ENCODE data around the gene LRP2BP. TPM values are rescaled to one million over a fixed set of nuclear protein-coding genes. Genes with fewer than 3 reads are reported as not detected.

The LRP2BP gene
- total and polyA plus RNA-seq, 3 experiments from 2014 or later, result 0.35 to 0.59 (median 0.42) TPM

- Mint-ChIP-seq H3K9me3 (no peaks in the 10 kb centered on the region), H3K4me3 (no peak overlapping the region), H3K27ac (peak overlapping the region in 4 of 8 donors; percentile 9 to 63 (median 28)), H3K27me3 (no peaks in the 10 kb centered on the region), H3K36me3 (peaks cover 7 to 59% (median 27%) of the 10 kb centered on the region in 3 donors), H3K4me1 (no peaks in the 10 kb centered on the region)
- Histone ChIP-seq H3K4me3 (ENCODE audit: low read length) (no peak overlapping the region), H3K4me1 (ENCODE audit: insufficient read depth, low read length) (no peaks in the 10 kb centered on the region), H3K36me3 (ENCODE audit: insufficient read depth, low read length) (peaks cover 6% of the 10 kb centered on the region), H3K9me3 (ENCODE audit: low read length) (no peaks in the 10 kb centered on the region), H3K27ac (ENCODE audit: low read depth, low read length) (no peak overlapping the region), H3K27me3 (ENCODE audit: insufficient read depth, low read length, poor library complexity, severe bottlenecking) (no peaks in the 10 kb centered on the region)
- POLR2A ChIA-PET, result interaction anchor here (0.7 kb wide), 1 partner anchor 70 kb away, joined by 10 read pairs; no protein-coding TSS in a partner anchor
- no peak for DNase-seq
- CTCF ChIA-PET, result interaction anchor here (1.5 kb wide), 1 partner anchor 21 kb away, joined by 3 read pairs; the partner anchor contains the start of gene UFSP2
These were observed 9.7 kb upstream of the LRP2BP start for GRCh38 chr4:185405296-185405999.

- Mint-ChIP-seq H3K4me1 (peaks cover 0 to 5% (median 0%) of the 10 kb centered on the region in 3 donors), H3K4me3 (no peak overlapping the region), H3K9me3 (no peaks in the 10 kb centered on the region), H3K27ac (peak overlapping the region in 2 of 8 donors; percentile 32 to 35), H3K36me3 (peaks cover 0 to 67% (median 29%) of the 10 kb centered on the region in 3 donors), H3K27me3 (no peaks in the 10 kb centered on the region)
- DNase-seq, result no peak
- ChIA-PET POLR2A (interaction anchor here (0.6 kb wide), 1 partner anchor 49 kb away, joined by 3 read pairs; no protein-coding TSS in a partner anchor), CTCF (interaction anchor here (1.5 kb wide), 1 partner anchor 22 kb away, joined by 3 read pairs; the partner anchor contains the start of gene UFSP2)
- H3K9me3 ChIP-seq (ENCODE audit: low read length), result no peaks in the 10 kb centered on the region
- no peak overlapping the region for H3K27ac ChIP-seq (ENCODE audit: low read depth, low read length)
- no peaks in the 10 kb centered on the region for H3K27me3 ChIP-seq (ENCODE audit: insufficient read depth, low read length, poor library complexity, severe bottlenecking)
- no peak overlapping the region for H3K4me3 ChIP-seq (ENCODE audit: low read length)
- peaks cover 7% of the 10 kb centered on the region for H3K36me3 ChIP-seq (ENCODE audit: insufficient read depth, low read length)
- H3K4me1 ChIP-seq (ENCODE audit: insufficient read depth, low read length), result no peaks in the 10 kb centered on the region
These were observed 8.3 kb upstream of the LRP2BP start for GRCh38 chr4:185404031-185404430.

GRCh38 chr4:185399466-185399865, 3.7 kb upstream of the LRP2BP start:
- H3K27ac Mint-ChIP-seq, result peak overlapping the region in 1 of 8 donors; percentile 46
- CTCF ChIA-PET, result no interaction called here
- DNase-seq, result no peak
- H3K36me3 ChIP-seq (ENCODE audit: insufficient read depth, low read length), result peaks cover 10% of the 10 kb centered on the region
- POLR2A ChIA-PET, result no interaction called here
- H3K4me1 ChIP-seq (ENCODE audit: insufficient read depth, low read length), result peaks cover 10% of the 10 kb centered on the region
- H3K4me1 Mint-ChIP-seq, result peaks cover 18 to 21% (median 19%) of the 10 kb centered on the region in 3 donors
- no peaks in the 10 kb centered on the region for H3K27me3 ChIP-seq (ENCODE audit: insufficient read depth, low read length, poor library complexity, severe bottlenecking)
- no peaks in the 10 kb centered on the region for H3K9me3 Mint-ChIP-seq
- no peaks in the 10 kb centered on the region for H3K9me3 ChIP-seq (ENCODE audit: low read length)
- H3K4me3 Mint-ChIP-seq, result no peak overlapping the region
- no peaks in the 10 kb centered on the region for H3K27me3 Mint-ChIP-seq
- no peak overlapping the region for H3K27ac ChIP-seq (ENCODE audit: low read depth, low read length)
- H3K4me3 ChIP-seq (ENCODE audit: low read length), result no peak overlapping the region
- H3K36me3 Mint-ChIP-seq, result peaks cover 0 to 50% (median 20%) of the 10 kb centered on the region in 3 donors

GRCh38 chr4:185398618-185399017, 2.9 kb upstream of the LRP2BP start:
- Mint-ChIP-seq H3K4me3 (peak overlapping the region in 1 of 7 donors; percentile 73), H3K27me3 (no peaks in the 10 kb centered on the region), H3K27ac (peak overlapping the region in 2 of 8 donors; percentile 22 to 46), H3K36me3 (peaks cover 0 to 47% (median 18%) of the 10 kb centered on the region in 3 donors), H3K9me3 (no peaks in the 10 kb centered on the region), H3K4me1 (peaks cover 24 to 29% (median 27%) of the 10 kb centered on the region in 3 donors)
- CTCF ChIA-PET, result interaction anchor here (0.7 to 3.4 kb wide), 2 partner anchors 27 to 255 kb away, joined by 3 to 19 read pairs; partner anchors contain the start of genes SLC25A4 and UFSP2
- peaks cover 10% of the 10 kb centered on the region for H3K36me3 ChIP-seq (ENCODE audit: insufficient read depth, low read length)
- H3K27ac ChIP-seq (ENCODE audit: low read depth, low read length), result no peak overlapping the region
- POLR2A ChIA-PET, result interaction anchor here (1.3 kb wide), 1 partner anchor 27 kb away, joined by 4 read pairs; the partner anchor contains the start of gene UFSP2
- H3K4me1 ChIP-seq (ENCODE audit: insufficient read depth, low read length), result peaks cover 16% of the 10 kb centered on the region
- DNase-seq, result no peak
- no peaks in the 10 kb centered on the region for H3K27me3 ChIP-seq (ENCODE audit: insufficient read depth, low read length, poor library complexity, severe bottlenecking)
- no peak overlapping the region for H3K4me3 ChIP-seq (ENCODE audit: low read length)
- no peaks in the 10 kb centered on the region for H3K9me3 ChIP-seq (ENCODE audit: low read length)

GRCh38 chr4:185396724-185397385, 1.1 kb upstream of the LRP2BP start, which contains the start of gene ANKRD37:
Gene ANKRD37 (plus strand): TSS chr4:185396841. CDS start chr4:185396924, 83 bp downstream.
- Histone ChIP-seq H3K36me3 (ENCODE audit: insufficient read depth, low read length) (peaks cover 10% of the 10 kb centered on the region), H3K27me3 (ENCODE audit: insufficient read depth, low read length, poor library complexity, severe bottlenecking) (no peaks in the 10 kb centered on the region), H3K4me1 (ENCODE audit: insufficient read depth, low read length) (peaks cover 16% of the 10 kb centered on the region), H3K4me3 (ENCODE audit: low read length) (peak within 1 kb of the TSS; percentile 75), H3K9me3 (ENCODE audit: low read length) (no peaks in the 10 kb centered on the region), H3K27ac (ENCODE audit: low read depth, low read length) (peak within 1 kb of the TSS; percentile 98)
- ChIA-PET POLR2A (interaction anchor here (0.6 to 3.2 kb wide), 3 partner anchors 29 to 254 kb away, joined by 3 to 39 read pairs (median 5); partner anchors contain the start of genes CCDC110, SLC25A4 and UFSP2), CTCF (interaction anchor here (3.4 kb wide), 1 partner anchor 29 kb away, joined by 19 read pairs; the partner anchor contains the start of gene UFSP2)
- peak within 1 kb of the TSS; percentile 94 to 98 (median 96) for H3K4me3 Mint-ChIP-seq
- no peaks in the 10 kb centered on the region for H3K27me3 Mint-ChIP-seq
- no peaks in the 10 kb centered on the region for H3K9me3 Mint-ChIP-seq
- peaks cover 25 to 34% (median 27%) of the 10 kb centered on the region in 3 donors for H3K4me1 Mint-ChIP-seq
- H3K27ac Mint-ChIP-seq, result peak within 1 kb of the TSS; percentile 93 to 99 (median 99)
- DNase-seq, result no peak
- H3K36me3 Mint-ChIP-seq, result peaks cover 0 to 37% (median 11%) of the 10 kb centered on the region in 3 donors

- peaks cover 10% of the 10 kb centered on the region for H3K36me3 ChIP-seq (ENCODE audit: insufficient read depth, low read length)
- ChIA-PET POLR2A (interaction anchor here (0.6 to 3.2 kb wide), 5 partner anchors 30 to 253 kb away, joined by 3 to 39 read pairs (median 5); partner anchors contain the start of genes CCDC110, SLC25A4, SNX25 and UFSP2), CTCF (interaction anchor here (1.5 to 3.4 kb wide), 3 partner anchors 30 to 253 kb away, joined by 4 to 19 read pairs (median 4); partner anchors contain the start of genes SLC25A4 and UFSP2)
- no peaks in the 10 kb centered on the region for H3K9me3 ChIP-seq (ENCODE audit: low read length)
- peak overlapping the region; percentile 93 to 99 (median 99) for H3K27ac Mint-ChIP-seq
- H3K4me1 Mint-ChIP-seq, result peaks cover 27 to 37% (median 33%) of the 10 kb centered on the region in 3 donors
- H3K36me3 Mint-ChIP-seq, result peaks cover 0 to 30% (median 9%) of the 10 kb centered on the region in 3 donors
- H3K27ac ChIP-seq (ENCODE audit: low read depth, low read length), result peak overlapping the region; percentile 98
- no peaks in the 10 kb centered on the region for H3K27me3 Mint-ChIP-seq
- peak overlapping the region; percentile 75 for H3K4me3 ChIP-seq (ENCODE audit: low read length)
- H3K27me3 ChIP-seq (ENCODE audit: insufficient read depth, low read length, poor library complexity, severe bottlenecking), result no peaks in the 10 kb centered on the region
- peak overlapping the region; percentile 94 to 98 (median 96) for H3K4me3 Mint-ChIP-seq
- H3K4me1 ChIP-seq (ENCODE audit: insufficient read depth, low read length), result peaks cover 16% of the 10 kb centered on the region
- peak; percentile 93 to 98 (median 97) for DNase-seq
- no peaks in the 10 kb centered on the region for H3K9me3 Mint-ChIP-seq
These were observed 416 bp upstream of the LRP2BP start for GRCh38 chr4:185395956-185396723.
